HG02678 (cell line): ENCODE results near the gene OR9A4.
"Not testable (repeated sequence)": the region's sequence is repeated elsewhere in the genome, so short reads cannot be mapped to it uniquely, and the experiment has no call there.

Source experiments
- ATAC-seq: cut with Tn5 transposase; IDR thresholded peaks from one replicate; pipeline ENCODE4 v1.9.1; 2021; ENCODE audit warnings: mild to moderate bottlenecking, moderate library complexity; ENCODE audit not compliant: unreplicated experiment

The OR9A4 gene, protein sequence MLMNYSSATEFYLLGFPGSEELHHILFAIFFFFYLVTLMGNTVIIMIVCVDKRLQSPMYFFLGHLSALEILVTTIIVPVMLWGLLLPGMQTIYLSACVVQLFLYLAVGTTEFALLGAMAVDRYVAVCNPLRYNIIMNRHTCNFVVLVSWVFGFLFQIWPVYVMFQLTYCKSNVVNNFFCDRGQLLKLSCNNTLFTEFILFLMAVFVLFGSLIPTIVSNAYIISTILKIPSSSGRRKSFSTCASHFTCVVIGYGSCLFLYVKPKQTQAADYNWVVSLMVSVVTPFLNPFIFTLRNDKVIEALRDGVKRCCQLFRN

GRCh38 chr7:141916099-141916498, at the start of gene OR9A4:
Gene OR9A4 (plus strand): TSS chr7:141916399. CDS start chr7:141918876, 2,477 bp downstream.
- ATAC-seq = no peak

- ATAC-seq = no peak
Observed at GRCh38 chr7:141866974-141867373, 49.2 kb upstream of the OR9A4 start.

GRCh38 chr7:141872931-141873330, 43.3 kb upstream of the OR9A4 start:
- no peak for ATAC-seq

DNA sequence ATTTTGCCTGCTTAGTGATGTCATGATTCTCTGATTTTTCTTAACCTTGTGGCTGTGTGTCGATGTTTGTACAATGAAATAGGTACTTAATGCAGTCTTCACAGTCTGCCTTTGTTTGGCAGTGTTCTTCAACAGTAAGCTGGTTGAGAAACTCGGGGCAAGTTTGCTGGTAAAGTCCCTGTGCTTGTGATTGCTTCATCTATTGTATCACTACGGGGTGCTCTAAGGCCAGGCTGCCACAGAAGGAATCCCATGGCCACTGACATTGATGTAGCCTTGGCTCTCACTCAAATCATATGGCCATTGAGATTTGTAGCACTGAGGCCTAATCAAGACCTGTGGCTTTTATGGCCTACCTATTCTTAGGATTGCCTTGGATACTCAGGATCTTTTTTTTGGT, 41.4 kb upstream of the OR9A4 start:
- no peak for ATAC-seq

DNA sequence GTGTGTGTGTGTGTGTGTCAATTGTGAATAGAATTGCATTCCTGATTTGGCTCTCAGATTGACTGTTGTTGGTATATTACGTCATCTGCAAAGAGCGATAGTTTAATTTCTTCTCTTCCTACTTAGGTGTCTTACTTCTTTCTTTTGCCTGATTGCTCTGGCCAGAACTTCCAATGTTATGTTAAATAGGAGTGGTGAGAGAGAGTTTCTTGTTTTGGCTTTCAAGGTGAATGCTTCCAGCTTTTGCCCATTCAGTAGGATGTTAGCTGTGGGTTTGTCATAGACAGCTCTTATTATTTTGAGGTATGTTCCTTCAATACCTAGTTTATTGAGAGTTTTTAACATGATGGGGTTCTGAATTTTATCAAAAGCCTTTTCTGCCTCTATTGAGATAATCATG, 40.7 kb upstream of the OR9A4 start:
- no peak for ATAC-seq

GRCh38 chr7:141876371-141876770, 39.8 kb upstream of the OR9A4 start:
- no peak for ATAC-seq

DNA sequence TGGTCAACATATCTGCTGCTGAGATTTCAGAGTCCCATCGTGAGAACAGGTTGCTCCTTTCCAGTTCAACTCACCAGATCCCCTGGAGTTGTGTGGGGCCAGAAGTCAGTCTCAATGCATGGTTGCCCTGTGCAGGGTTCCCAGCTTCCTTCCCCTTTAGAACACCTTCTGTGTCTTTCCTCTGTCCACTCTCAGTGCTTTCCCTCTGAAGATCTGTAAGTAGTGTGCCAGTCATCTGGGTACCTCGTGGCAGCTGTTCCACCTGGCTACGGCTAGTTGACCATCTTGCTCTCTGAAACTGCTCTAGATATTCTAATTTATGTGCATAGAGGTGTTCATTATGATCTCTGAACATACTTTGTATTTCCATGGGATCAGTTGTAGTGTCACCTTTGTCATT, 38.8 kb upstream of the OR9A4 start:
- no peak for ATAC-seq

- ATAC-seq = no peak
Observed at GRCh38 chr7:141880960-141881359, 35.2 kb upstream of the OR9A4 start.

DNA sequence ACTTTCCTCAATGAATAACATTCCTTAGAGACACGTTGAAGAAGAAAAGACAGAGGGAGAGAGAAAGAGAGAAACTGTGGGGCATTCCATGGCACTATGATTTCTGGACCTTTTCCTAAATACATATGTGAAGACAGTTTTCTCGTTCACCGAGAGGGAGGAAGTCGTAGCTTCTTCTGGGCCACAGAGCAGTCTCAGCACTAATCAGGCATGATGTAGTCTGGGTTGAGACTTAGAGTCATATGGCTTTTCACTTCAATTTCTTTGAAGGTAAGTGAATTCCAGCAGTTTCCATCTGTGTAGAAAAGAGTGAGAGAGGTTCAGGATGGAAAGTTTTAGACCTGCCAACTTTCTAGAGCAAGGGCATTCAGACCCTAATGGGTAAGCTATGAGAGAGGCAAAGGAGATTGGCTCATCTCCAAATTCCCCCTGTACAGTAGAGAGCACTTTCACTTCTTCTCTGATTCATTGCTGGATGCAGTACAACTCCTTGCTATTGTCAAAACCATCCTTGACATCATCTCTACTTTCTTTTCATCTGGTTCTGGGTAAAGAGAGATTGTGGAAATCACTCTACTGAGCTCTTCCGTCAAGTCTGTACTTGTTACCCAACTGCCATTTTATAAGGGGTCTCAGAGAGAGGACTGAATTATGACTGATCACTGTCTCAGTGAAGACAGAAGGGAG, 31.5 kb upstream of the OR9A4 start:
- peak; percentile 59 for ATAC-seq

GRCh38 chr7:141889321-141889720, 26.9 kb upstream of the OR9A4 start:
- ATAC-seq = no peak

GRCh38 chr7:141891336-141891735, 24.9 kb upstream of the OR9A4 start:
- no peak for ATAC-seq

- not testable (repeated sequence) for ATAC-seq
Observed at GRCh38 chr7:141899366-141899765, 16.8 kb upstream of the OR9A4 start.

- no peak for ATAC-seq
Observed at GRCh38 chr7:141906285-141906684, 9.9 kb upstream of the OR9A4 start.

DNA sequence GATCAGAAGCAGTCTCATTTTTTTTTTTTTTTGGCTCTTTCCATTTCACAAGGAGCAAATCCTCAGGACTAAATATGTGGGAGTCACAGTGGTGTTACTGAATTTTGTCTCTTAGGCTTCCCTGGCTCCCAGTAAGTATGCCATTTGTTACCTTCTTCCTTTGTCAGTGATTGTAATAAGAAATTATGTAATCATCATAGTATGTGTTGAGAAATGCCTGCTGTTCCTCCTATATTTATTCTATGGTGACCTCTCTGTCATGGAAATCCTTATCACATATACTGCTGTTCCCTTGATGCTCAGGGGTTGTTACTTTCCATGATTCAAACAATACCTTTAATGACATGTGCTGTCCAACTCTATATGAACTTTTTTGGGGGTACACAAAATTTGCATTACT, 4.8 kb upstream of the OR9A4 start:
- ATAC-seq = no peak

DNA sequence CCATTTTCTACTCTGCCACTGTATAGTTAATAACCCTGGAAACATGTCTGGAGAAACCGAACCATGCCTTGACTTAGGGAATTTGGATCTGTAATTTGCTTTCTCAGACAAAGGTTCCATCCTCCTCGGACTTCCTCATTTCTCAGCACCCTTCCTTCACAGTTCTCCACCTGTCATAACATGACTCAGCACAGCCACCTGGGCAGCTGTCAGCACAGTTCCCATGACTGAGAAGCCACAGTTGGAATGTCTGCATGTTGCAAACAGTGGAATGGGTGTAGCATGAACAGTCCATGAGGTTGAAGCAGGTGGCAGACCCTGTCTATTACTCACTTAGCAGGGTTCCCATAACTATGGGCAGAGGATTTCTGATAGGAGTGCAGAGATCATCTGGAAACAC, 634 bp upstream of the OR9A4 start:
- ATAC-seq = no peak

DNA sequence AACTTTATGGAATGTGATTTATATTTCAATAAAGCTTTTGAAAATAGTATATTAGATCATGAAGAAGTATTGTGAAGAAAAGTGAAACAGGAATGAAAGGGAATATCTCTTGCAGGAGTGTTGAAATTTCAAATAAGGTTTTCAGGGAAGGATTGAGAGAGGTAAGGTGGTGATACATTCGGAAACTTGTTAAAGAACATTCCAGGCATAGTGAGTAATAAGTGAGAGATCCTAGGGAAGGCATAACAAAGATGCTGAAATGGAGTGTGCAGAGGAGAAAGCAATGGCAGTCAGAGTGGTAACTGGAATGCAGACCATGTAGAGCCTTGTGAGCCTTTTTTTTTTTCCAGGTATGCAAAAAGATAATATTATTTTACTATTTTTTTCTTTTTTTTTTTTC, 4.1 kb downstream of the OR9A4 start:
- ATAC-seq = no peak

DNA sequence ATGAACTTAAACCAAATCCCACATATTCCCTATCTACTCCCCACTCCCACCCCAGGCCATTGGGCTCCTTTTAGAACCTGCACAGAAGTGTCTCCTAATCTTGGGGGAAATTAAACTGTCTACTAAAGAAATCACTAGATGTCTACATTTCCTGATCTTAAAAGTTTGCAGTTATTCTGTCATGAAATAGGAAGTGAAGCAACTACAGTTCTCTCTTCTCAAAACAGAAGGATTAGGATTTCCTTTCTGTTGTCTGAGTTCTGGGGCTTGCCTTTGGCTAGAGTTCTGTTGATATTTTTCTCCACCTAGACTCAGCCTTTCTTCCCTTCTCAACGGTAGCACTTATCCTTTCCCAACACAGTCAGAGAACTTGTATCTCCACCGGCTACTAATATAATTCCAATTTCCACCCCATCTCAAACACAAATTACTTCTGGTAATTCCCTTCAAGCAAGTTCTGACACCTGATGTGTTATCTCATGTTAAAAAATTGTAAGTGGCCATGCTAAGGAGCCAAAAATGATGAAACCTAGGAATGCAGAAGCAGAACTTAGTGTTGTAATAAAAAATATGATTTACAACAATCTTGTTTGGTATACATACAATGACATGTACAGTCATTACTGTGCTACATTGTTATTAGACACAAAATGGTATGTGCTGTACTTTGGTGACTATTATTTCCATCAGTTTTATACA, 12.1 kb downstream of the OR9A4 start:
- ATAC-seq = no peak

- no peak for ATAC-seq
Observed at GRCh38 chr7:141928845-141929195, 12.6 kb downstream of the OR9A4 start.

- no peak for ATAC-seq
Observed at GRCh38 chr7:141930211-141930610, 14.0 kb downstream of the OR9A4 start.

GRCh38 chr7:141941075-141941474, 24.9 kb downstream of the OR9A4 start:
- ATAC-seq = no peak

GRCh38 chr7:141943846-141944245, 27.6 kb downstream of the OR9A4 start:
- no peak for ATAC-seq

DNA sequence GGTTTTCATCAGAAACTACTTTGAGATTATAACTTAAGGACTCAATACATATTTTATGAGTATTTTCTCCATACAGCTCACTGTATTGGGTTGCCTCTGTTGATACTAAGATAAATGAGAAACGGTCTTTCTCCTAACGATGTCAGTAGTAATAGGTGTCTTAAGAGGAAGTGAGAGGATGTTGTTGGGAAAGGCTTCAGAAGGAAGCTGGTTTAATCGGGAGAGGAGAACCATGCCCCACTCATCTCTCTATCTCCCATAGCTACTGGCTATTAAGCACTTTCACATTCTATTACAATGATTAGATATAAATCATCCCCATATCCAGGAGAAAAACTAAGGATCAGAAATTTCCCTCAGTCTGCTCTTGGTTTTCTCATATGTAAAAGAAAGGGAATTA, 28.6 kb downstream of the OR9A4 start:
- no peak for ATAC-seq
